ENCODE measurements around the gene PGF.
A peak's percentile ranks its signal among the peaks of the same experiment; 100 is the strongest.

Gene PGF

DNA sequence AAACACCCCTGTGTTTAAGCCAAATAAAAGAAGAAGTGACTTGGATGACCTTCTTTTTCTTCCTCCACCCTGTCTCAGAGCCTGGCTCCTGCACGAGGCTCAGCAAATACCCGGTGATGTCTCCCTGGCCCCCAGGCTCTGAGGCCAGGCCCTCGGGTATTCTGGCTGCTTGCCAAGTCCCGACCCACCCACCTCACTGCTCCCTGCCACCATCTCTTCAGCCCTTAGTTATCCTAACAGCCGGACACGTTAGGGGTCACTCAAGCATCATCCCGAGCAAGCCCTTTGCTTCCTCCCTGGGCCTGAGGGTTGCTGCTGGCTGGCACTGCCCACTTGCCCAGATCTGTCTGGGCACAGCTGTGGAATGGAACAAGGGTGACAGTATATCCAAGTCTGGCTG lies 39.6 kb downstream of the PGF start:
- DNase-seq = no peak

DNA sequence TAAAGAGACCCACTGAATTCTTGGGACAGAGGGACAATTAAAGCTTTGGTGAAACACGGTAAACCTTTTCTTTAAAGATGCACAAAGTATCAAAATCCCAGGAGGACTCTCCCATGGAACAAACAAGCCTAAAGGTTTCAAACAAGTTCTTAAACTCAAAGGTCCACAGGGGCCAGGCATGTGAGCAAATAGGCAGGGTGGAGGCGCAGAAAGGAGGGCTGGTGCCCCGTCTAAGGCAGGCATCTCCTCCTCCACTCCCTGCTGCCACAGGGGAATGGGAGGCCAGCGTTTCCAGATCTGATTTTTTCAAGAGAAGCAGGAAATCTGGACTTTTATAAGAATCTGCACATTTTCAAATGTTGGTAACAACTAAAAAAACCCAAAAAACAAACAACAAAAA lies 40.0 kb downstream of the PGF start:
- DNase-seq = no peak

DNA sequence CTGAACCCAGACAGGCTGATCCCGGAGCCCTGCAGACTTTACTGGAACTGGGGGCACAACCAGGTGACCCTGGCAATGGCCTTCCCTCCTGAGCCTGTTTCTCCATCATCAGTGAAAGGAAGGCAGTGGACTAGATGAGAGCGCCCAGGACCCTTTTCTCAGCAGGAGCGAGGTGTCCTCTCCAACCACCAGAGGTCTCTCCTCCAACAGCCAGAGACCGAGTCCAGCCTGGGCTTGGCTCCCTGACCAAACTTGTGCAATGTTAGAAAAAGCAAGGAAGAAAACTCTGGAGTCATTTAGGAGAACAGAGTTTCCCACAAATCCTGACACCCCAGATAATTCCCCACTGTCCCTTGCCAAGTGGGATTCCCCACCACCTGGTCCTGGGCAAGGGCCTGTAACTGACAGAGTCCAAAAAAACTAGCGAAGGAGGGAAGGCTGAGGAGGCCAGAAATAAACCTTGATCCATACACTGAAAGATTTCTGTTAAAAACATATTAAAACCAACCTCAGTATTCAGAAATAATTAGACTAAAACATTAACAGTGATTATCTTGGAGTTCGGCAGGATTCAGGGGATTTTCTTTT lies 41.3 kb downstream of the PGF start:
- no peak for DNase-seq

DNA sequence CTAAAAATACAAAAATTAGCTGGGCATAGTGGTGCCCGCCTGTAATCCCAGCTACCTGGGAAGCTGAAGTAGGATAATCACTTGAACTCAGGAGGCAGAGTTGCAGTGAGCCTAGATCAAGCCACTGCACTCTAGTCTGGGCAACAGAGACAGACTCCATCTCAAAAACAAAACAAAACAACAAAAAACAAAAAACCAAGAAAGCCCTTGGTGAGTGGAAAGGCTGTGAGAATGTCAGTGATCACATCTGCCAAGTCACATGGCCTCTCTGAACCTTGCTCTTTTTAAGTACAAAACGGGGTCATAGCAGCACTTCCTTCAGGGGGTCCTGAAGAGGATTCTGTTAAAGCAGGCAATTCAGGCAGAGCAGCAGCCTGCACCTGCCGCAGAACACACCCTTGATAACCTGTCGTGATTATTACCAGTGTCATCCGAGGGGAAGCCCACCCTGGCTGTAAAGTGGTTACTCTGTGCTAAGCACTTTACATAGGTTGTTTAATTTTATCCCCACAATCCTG lies 41.9 kb downstream of the PGF start:
- no peak for DNase-seq

DNA sequence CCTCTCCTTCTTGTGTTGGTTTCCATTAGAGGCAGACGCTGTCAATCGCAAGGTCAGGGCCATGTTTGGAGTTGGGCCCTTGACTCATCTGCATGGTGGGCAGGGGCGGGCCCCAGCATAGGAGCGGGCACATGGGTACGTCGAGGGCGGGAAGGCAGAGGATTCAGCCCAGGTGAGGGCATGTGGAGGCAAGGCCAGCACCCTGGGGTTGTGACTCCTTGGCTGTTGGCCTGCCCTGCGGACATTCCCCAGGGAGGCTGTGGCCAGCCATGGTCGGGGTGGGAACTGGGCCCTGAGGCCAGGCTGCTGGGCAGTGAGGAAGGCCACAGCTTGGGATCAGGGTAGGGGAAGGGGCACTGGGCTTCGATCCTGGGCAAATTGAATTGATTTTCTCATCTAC lies 42.6 kb downstream of the PGF start:
- DNase-seq = no peak

DNA sequence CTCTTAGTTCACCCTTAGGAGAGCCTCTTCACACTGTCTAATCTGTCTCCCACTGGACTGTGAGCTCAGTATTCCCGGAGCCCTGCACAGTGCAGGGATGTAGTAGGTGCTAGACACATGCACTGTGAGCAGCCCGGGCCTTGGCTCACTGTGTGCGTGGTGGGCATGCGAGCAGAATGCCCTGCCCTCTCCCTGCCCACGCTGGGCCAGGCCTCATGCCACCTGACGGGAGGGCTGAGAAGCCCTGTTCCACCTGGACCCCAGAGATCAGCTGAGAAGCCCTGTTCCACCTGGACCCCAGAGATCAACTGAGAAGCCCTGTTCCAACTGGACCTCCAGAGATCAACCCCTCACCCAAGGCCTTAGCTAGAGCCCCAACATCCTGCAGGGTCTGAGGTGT lies 43.3 kb downstream of the PGF start:
- DNase-seq = no peak

DNA sequence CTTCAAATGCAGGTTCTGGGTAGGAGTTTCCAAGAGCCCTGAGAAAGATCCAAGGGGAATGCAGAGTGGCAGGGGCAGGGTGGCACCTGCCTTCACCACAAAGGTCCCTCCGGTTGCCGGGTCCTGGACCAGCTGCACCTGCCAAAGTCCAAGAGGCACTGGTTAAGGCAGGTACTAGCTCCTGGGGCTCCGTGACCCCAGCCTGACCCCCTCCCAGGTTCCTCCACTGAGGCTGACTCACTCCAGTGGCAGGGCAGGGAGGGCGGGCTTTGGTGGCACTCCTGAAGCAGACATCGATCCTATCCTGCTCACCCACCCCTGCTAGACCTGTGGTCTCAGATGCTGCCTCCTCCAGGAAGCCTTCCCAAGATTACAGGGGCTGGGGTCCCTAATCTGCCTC lies 43.7 kb downstream of the PGF start:
- DNase-seq = no peak

DNA sequence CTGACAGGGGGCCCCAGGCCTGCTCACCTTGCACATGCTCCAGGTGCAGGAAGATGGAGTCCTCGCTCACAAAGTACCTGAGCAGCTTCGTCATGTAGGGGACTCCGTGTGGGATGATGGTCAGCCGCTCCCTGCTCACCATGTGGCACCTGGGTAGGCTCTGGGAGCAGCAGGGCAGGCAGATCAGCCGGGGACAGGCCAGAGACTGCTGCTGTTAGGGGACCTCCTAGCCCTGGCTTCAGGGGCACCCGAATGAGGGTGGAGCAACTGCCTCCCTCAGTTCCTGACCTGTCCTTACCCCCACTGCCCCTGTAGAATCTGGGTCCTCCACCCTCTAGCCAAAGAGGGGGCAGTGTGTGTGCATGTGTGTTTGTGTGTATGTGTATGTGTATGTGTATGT lies 44.2 kb downstream of the PGF start:
- DNase-seq = no peak

DNA sequence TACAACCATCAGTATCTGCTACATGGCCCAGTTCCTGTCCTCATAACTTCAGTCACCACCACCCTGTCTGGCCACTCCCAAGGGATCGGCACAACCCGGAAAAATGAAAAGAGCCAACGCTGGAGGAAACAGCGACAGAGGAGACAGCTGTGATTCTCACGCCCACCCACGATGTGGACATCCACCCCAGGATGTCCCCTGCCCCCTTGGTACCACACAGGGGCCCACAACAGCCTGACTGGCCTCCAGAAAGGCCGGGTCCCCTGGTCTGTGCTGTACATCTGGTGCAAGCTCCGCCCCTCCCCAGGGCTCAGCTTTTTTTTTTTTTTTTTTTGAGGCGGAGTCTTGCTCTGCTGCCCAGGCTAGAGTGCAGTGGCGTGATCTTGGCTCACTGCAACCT lies 44.8 kb downstream of the PGF start:
- no peak for DNase-seq

DNA sequence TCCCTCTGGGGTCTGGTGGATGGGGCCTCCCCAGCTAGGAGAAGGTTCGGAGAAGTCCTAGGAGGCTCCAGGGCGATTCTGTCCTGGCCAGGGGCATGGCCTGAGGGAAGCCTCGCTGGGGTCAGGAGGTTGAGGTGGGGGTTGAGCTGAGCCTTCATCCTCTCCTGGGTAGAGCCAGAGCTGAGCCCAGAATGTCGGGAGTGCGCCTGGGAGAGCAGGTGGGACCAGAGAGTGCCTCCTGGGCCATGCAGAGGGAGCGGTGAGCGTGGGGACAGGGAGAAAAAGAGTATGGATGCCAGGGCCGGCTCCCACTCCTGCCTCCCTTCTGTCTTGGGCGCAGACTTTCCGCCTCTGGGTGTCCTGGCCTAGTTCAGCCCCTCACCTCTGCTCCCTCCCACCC lies 45.5 kb downstream of the PGF start:
- no peak for DNase-seq

DNA sequence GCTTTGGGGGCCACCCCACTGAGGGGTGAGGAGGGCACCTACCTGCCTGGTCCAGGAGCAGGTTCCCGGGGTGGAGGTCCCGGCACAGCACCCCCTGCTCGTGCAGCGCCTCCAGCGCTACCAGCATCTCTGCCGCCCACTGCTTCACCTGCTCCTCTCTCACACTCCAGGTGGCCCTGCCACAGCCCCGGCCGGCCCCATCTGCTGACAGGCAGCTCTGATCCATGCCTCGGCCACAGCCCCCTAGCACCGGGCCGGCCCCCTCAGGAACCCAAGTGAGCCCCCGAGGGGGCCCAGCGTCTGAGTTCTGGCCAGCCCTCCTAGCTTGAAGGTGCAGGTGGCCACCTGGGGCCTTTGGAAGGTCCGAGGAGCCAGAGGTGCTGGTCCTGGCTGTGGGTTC lies 45.9 kb downstream of the PGF start:
- no peak for DNase-seq

DNA sequence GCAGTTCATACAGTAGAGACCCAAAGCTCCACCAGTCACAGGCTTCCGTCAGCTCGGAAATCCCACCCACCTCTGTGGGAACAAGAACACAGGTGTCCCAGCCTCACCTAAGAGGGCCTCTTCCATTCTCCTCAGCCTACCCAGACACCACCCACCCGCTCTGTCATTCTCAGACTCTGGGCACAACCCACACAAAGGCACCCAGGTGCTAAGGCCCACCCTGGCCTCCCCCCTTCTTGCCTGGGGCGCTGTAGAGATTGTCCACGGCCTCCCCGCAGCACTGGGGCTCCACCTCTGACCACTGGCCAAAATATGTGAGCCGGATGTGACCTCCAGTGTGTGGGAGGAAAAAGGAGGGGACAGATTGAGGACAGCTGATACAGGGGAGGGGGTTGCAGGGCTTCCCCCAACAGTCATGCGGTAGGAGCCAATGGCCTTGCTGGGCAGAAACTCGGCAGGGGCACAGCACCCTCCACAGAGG lies 46.5 kb downstream of the PGF start:
- no peak for DNase-seq

DNA sequence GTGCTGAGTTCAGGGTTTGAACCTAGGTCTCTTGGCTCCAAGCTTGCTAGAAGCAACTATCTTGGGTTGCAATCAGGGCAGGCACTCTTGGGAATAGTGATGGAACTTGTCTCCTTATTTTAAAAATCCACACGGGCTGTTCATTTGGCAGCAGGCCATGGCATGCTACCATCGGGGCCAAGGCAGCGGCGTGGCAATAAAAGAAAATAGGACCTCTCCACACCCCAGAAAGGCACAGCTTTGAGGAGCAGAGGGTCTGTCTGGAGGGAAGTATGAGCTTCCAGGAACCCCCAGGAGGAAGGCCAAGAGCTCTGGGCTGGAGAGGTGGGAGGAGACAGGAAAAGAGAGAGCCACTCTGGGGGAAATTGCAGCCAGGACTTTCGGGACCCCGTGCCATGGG lies 47.7 kb downstream of the PGF start:
- DNase-seq = no peak

DNA sequence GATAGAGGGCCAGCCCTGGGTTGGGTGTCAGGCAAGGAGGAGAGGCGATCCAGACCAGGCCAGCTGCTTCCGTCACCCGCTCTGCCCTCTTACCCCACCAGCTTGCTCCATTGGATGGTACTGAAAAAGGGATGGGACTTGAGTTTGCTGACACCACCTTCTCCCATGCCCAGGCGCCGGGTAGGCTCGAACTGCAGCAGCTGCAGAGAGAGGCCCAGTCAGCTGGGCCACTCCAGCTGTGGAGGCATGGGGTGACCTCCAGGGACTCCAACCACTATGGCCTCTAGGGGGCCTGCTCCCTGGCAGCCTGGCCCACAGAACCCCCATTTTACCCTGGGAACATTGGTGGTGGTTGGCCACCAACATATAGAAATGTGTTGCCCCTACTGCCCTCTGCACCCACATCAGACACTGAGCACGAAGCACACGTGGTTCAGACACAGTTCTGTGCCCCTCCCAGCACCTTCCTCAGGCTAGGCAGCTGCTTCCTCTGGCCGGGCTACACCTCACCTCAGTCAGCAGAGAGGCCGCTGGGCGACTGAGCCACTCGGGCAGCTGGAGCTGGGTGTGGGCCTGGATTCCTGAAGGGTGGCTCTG lies 48.4 kb downstream of the PGF start:
- DNase-seq = no peak

DNA sequence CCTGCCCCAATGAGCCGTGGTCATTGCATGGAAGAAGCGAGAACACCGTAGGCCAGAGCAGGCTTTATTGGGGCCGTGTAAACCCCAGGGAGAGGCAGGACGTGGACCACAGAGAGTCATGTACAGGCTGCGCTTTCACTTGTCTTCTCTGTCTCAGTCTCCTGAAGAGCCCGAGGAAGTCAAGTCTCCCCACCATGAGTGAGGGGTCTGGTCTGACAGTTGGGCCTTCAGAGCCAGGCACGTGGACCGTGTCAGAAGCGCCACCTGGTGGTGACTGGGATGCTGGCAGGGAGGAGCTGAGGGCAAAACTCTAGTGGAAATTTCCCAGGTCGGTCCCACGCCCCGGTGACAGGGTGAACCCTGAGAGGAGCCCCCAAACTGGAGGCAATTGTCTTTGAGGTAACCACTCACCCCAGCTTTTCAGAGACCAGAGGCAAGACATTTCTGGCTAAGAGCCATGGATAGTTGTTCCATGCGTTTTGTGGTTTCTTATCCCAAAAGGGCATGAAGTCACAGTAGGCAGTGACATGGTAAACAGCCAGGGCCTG lies 49.7 kb downstream of the PGF start:
- peak; percentile 93 for DNase-seq

DNA sequence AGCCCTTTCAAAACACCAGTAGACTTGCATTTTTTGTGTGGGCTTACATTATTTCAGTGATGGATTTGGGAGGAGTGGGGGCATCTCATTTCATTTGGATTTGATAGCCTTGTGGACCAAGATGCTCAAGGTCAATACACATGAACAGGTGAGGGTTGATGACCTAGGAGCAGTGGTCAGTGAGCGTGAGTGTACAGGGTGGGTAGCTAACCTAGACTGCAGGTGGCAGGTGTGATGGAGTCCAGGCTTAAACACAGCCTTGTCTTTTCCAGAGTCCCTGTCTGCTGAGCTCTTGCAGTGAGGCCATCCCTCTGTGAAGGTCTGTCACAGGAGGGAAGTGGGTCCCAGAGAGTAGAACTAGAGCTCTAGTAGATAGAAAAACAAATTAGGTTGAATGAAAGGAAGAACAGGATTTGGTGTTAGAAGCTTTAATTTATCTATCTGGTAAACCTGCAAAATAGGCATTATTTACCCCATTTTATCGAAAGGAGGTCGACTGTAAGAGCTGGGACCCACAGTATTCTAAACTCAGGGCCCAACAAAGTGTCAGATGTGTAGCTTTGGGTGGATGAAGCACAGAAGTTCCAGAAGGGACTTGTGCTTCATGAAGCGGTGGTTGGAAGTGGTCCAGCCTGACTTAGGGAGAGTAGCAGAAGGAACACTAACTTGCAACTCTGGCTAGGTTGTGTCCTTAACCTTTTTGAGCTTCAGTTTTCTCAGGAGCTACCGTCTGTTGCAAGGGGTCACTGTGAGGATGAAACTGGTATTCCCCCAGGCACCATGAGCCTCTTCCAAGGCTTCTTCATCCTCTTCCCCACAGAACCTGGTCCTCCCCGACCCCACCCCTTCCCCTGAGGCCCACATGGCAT lies 50.5 kb downstream of the PGF start:
- no peak for DNase-seq

DNA sequence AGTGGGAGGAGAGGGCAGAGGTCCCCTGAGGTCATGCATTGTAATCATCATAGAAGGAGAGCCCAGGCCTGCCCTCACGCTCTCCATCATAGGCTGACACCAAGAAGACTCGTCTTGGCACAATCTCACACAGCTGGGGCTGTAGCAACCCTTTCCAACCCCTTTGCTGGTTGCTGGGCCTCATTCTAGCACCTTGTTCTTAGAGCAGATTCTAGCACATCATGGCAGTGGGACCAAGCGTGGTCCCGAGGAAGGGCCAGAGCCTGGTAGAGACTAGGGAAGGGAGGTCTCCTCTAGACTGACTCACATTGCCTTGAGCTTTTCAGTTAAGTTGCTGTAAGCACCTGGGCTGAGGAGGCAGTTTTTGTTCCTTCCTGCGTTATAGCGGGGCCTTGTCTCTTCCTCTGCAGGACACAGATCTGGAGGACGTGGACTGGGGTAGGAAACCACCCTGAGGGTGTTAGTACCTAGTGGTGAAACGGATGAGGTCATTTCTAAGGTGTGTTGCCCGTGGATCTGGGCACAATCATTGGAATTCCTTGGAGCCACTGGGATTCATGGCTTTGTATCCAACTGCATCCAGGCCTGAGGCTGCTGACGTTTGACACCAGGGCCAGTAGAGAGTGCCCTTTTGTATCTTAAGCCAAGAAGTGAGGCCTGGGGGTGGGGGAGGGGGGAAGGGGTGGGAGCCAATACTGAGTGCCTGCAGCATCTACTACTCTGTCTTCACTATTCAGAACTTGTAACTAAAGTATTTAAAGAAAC lies 52.3 kb downstream of the PGF start:
- no peak for DNase-seq

DNA sequence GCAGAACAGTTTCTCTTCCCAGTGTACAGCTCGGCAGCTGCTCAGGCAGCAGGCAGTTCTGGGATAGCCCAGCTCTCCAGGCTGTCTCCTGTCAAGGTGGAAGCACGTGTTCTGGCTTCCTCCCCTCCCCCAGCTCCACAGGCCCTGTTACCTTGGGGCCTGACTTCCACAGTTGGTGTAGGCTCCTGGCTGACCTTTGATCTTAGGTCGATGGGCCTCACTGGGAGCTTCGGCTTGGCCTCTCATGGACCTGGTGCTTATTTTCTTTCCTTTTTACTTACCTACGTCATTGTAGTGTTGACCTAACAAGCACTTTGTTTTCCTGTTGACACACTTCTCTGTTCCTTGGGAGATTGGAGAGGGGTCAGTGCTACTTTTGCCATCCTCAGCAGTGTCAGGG lies 56.7 kb downstream of the PGF start:
- DNase-seq = no peak

DNA sequence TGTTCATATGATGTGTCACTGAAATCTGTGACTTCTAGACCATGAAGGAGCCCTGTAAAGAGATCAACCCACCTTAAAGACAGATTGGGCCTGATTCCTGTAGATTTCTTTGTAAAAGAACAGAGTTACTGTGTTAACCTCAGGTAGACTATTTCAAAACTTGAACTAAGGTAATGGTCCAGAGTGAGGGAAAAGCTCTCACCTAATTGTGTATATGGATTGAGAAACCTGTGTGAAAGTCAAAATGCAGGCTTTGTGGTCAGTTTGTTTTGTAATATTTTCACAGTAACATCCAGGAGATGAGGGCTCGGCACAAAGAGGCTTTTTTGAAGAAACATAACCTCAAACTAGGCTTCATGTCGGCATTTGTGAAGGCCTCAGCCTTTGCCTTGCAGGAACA lies 57.3 kb downstream of the PGF start:
- no peak for DNase-seq

DNA sequence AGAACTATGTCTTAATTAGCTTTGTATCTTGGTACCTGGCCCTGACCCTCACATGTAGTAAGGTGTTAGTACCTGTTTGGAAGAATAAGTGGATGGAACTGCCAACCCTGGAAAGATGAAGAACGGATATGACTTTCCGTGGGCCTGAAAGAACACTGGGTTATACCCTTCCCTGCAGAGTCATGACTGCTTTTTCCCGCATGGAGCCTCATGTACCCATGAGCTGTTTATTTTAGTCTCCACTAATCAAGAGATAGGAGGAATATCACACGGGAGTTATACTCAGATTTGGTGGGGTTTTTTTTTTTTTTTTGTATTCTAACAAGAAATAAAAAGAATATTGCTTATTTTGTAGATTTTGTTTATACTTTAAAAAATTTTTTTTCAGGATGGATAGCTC lies 57.8 kb downstream of the PGF start:
- no peak for DNase-seq

DNA sequence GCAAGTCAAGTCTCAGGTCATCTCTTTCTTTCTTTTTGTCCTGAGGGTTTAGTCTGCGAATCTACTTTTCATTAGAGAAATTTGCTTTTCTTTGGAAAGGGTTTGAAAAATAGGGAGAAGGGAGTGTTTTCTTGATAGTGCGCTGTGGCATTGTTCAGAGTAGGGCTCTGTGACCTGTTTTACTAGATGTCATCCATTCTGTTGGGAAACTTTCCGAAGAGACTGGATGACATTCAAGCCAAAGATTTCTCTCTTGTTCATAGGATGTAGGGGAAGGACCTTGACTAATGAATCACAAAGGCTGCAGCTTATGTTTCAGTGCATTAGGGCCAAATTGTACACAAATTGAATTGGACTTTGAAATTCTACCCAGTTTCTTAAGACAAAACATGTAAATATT lies 59.0 kb downstream of the PGF start:
- DNase-seq = no peak

DNA sequence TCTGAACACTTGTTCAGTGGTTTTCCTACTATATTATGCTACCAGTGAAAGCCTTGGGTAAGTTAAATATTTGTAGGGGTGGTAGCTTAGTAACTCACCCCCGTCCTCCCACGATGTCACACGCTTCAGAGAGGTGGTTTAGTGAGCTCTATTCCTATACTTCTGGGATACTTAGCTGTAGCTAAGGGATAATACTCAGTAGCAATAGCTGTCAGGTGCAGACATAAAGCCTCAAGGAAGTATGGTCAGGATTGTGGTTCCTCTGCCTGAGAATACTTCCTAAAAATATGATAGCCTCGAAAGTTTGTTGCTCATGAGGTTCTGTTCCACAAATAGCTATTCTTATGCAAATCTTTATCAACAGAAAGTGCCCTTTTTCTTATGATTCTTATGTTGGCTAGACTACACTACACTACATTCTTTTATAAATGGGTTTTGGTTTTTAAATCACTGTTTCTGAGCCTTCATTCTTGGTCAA lies 61.7 kb downstream of the PGF start:
- no peak for DNase-seq

DNA sequence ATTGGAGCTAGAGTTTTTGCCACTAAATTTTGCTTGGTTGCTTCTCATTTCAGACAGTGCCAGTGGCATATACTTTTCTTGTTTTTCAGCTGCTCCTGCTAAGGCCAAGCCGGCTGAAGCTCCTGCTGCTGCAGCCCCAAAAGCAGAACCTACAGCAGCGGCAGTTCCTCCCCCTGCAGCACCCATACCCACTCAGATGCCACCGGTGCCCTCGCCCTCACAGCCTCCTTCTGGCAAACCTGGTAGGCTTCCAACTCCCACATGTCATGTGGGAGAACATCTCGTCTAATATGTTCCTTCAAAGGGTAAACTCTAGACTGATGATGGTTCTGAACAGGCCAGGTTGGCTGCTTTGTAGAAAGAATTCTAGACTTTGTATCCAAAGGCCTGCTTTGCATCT lies 62.7 kb downstream of the PGF start:
- no peak for DNase-seq
